HCT116 (cell line): Measurements from ENCODE around the gene PRAME. TPM values are rescaled to one million over a fixed set of nuclear protein-coding genes. Genes with fewer than 3 reads are reported as not detected.

Experiments used
- ATAC-seq: fragments of 200-7000 bp; cut with Tn5 transposase; 2 replicates; pipeline ENCODE4 v1.9.1; 2020; ENCODE audit warnings: mild to moderate bottlenecking, moderate library complexity
- BruUV-seq: library from RNA; stranded (reverse); fragments of 400-500 nt; replicated peaks from 2 replicates; lab custom pipeline; 2021; lab: Mats Ljungman, UMichigan
- CTCF ChIA-PET: fragments of 300-600 bp; sonication (Branson Sonifier 250); formaldehyde crosslinking; loops from one replicate; lab custom pipeline; 2021; ENCODE audit warnings: antibody characterized with exemption; lab: Charles Lee
- POLR2A ChIA-PET: fragments of 300-600, 350-600 bp; sonication (Branson Sonifier 250); formaldehyde crosslinking; loops from one replicate; lab custom pipeline; 2021; ENCODE audit warnings: antibody characterized with exemption; lab: Charles Lee
- RAD21 ChIA-PET, 2 experiments: fragments of 300-600 bp; sonication (Branson Sonifier 250); formaldehyde crosslinking; loops; one replicate each; lab custom pipeline; 2023; ENCODE audit warnings: low total read pairs in 2 of 2; ENCODE audit not compliant: uncharacterized antibody in 2 of 2, unreplicated experiment in 2 of 2, low non-redundant PET in 1 of 2; lab: Charles Lee
- DNase-seq: peaks from one replicate; pipeline ENCODE4 v3.0.0-alpha.2; 2010; ENCODE audit warnings: low read depth, low spot score
- H2AFZ ChIP-seq: fragments of 200-600 bp; shearing (Covaris generic), sonication (generic); 2 replicates; pipeline ENCODE4 v1.6.1; 2017; ENCODE audit warnings: low read depth, mixed run types, mixed read lengths, antibody characterized with exemption, low read length; ENCODE audit not compliant: poor library complexity, severe bottlenecking
- H3K27ac ChIP-seq: 2 replicates; pipeline ENCODE4 v1.5.1; 2012; ENCODE audit warnings: low read depth, low read length
- H3K27me3 ChIP-seq: fragments of 200-600 bp; sonication (generic); 2 replicates; pipeline ENCODE4 v1.6.1; 2016; ENCODE audit warnings: mixed run types, low read length, mixed read lengths; ENCODE audit not compliant: insufficient read depth
- H3K36me3 ChIP-seq, 2 experiments: fragments of 200-500 bp in 1 of 2; fragments of 200-600 bp in 1 of 2; sonication (Bioruptor generic) in 1 of 2; sonication (generic) in 1 of 2; 2 replicates each; pipeline versions ENCODE4 v1.5.1 to v1.6.1; 2014 to 2016; ENCODE audit warnings: low read length in 2 of 2, inconsistent platforms in 1 of 2, mixed read lengths in 1 of 2, mixed run types in 1 of 2; ENCODE audit not compliant: insufficient read depth in 2 of 2, control insufficient read depth in 1 of 2
- H3K4me1 ChIP-seq, 2 experiments: fragments of 200-600 bp in 1 of 2; sonication (generic) in 1 of 2; 2 replicates each; pipeline versions ENCODE4 v1.5.1 to v1.6.1; 2012 to 2017; ENCODE audit warnings: low read length in 2 of 2, inconsistent platforms in 1 of 2, mild to moderate bottlenecking in 1 of 2, mixed read lengths in 1 of 2, mixed run types in 1 of 2, moderate library complexity in 1 of 2; ENCODE audit not compliant: insufficient read depth in 2 of 2, control insufficient read depth in 1 of 2
- H3K4me2 ChIP-seq: fragments of 200-600 bp; sonication (generic); 2 replicates; pipeline ENCODE4 v1.6.1; 2017; ENCODE audit warnings: mixed run types, low read length, mixed read lengths
- H3K4me3 ChIP-seq, 2 experiments: fragments of 200-600 bp in 1 of 2; sonication (generic) in 1 of 2; replicated peaks in 1 of 2; 2 replicates each; pipeline ENCODE4 v1.5.1; 2011 to 2016; ENCODE audit warnings: low read length in 2 of 2, control low read depth in 1 of 2, low read depth in 1 of 2, mild to moderate bottlenecking in 1 of 2, mixed read lengths in 1 of 2, mixed run types in 1 of 2
- H3K79me2 ChIP-seq: fragments of 200-600 bp; sonication (generic); 2 replicates; pipeline ENCODE4 v1.6.1; 2017; ENCODE audit warnings: mild to moderate bottlenecking, mixed run types, low read length, moderate library complexity, mixed read lengths; ENCODE audit not compliant: insufficient read depth
- H3K9ac ChIP-seq: fragments of 200-600 bp; sonication (generic); 2 replicates; pipeline ENCODE4 v1.6.1; 2016; ENCODE audit warnings: low read length, mixed read lengths
- H3K9me2 ChIP-seq: fragments of 200-600 bp; sonication (generic), shearing (Covaris generic); 2 replicates; pipeline ENCODE4 v1.6.1; 2017; ENCODE audit warnings: mixed run types, mild to moderate bottlenecking, moderate library complexity; ENCODE audit not compliant: insufficient read depth
- H3K9me3 ChIP-seq, 2 experiments: fragments of 200-500 bp in 1 of 2; fragments of 200-600 bp in 1 of 2; sonication (Bioruptor generic) in 1 of 2; sonication (generic) in 1 of 2; 2 replicates each; pipeline ENCODE4 v1.6.1; 2014 to 2017; ENCODE audit warnings: low read length in 2 of 2, mixed read lengths in 2 of 2, inconsistent platforms in 1 of 2, low read depth in 1 of 2, mild to moderate bottlenecking in 1 of 2, mixed run types in 1 of 2, moderate library complexity in 1 of 2; ENCODE audit not compliant: control insufficient read depth in 1 of 2, insufficient read depth in 1 of 2
- H4K20me1 ChIP-seq: fragments of 200-600 bp; sonication (generic), shearing (Covaris generic); 2 replicates; pipeline ENCODE4 v1.6.1; 2017; ENCODE audit warnings: mixed run types, mild to moderate bottlenecking, moderate library complexity; ENCODE audit not compliant: insufficient read depth
- ATF3 ChIP-seq: IDR thresholded peaks from 2 replicates; pipeline ENCODE4 v1.6.1; 2012
- CTCF ChIP-seq, 3 experiments: fragments of 200-600 bp in 1 of 3; sonication (generic) in 1 of 3; IDR thresholded peaks in 2 of 3; conservative IDR thresholded peaks in 1 of 3; 2 replicates each; pipeline ENCODE4 v1.5.1; 2012 to 2017; ENCODE audit warnings: low read depth in 2 of 3, low read length in 2 of 3, antibody characterized with exemption in 1 of 3, borderline replicate concordance in 1 of 3, control low read depth in 1 of 3, mild to moderate bottlenecking in 1 of 3, mixed read lengths in 1 of 3, mixed run types in 1 of 3, moderate library complexity in 1 of 3; ENCODE audit not compliant: insufficient read depth in 1 of 3
- ELF1 ChIP-seq: IDR thresholded peaks from 2 replicates; pipeline ENCODE4 v1.6.1; 2012; ENCODE audit warnings: low read depth, borderline replicate concordance
- EZH2 ChIP-seq: fragments of 200-600 bp; sonication (generic); IDR thresholded peaks from 2 replicates; pipeline ENCODE4 v1.6.1; 2017; ENCODE audit warnings: antibody characterized with exemption, mixed run types
- FOSL1 ChIP-seq: IDR thresholded peaks from 2 replicates; pipeline ENCODE4 v1.6.1; 2012; ENCODE audit warnings: low read depth
- JUND ChIP-seq: IDR thresholded peaks from 2 replicates; pipeline ENCODE4 v1.6.1; 2012
- POLR2A ChIP-seq: IDR thresholded peaks from 2 replicates; pipeline ENCODE4 v1.7.0; 2011; ENCODE audit warnings: borderline replicate concordance; ENCODE audit not compliant: insufficient read depth, insufficient read length; ENCODE audit errors: extremely low read depth
- REST ChIP-seq: IDR thresholded peaks from 2 replicates; pipeline ENCODE4 v1.6.1; 2012; ENCODE audit warnings: low read depth
- SIN3A ChIP-seq: IDR thresholded peaks from 2 replicates; pipeline ENCODE4 v1.6.1; 2012; ENCODE audit warnings: low read depth
- SP1 ChIP-seq: IDR thresholded peaks from 2 replicates; pipeline ENCODE4 v1.6.1; 2012; ENCODE audit warnings: low read depth
- SRF ChIP-seq: IDR thresholded peaks from 2 replicates; pipeline ENCODE4 v1.6.1; 2012; ENCODE audit warnings: low read depth
- YY1 ChIP-seq: IDR thresholded peaks from 2 replicates; pipeline ENCODE4 v1.6.1; 2011; ENCODE audit warnings: low read length, low read depth, moderate library complexity, mild to moderate bottlenecking; ENCODE audit not compliant: insufficient replicate concordance; ENCODE audit errors: extremely low read depth
- ZBTB33 ChIP-seq: IDR thresholded peaks from 2 replicates; pipeline ENCODE4 v1.6.1; 2011; ENCODE audit warnings: mild to moderate bottlenecking, low read length, moderate library complexity; ENCODE audit not compliant: insufficient replicate concordance; ENCODE audit errors: extremely low read depth
- intact Hi-C: fragments of 100-400 bp; cut with micrococcal nuclease; formaldehyde crosslinking; loops from 2 replicates; pipeline ENCODE4 v1.10.0; 2022
- total RNA-seq: library from RNA; stranded (reverse); gene quantifications from one replicate; pipeline ENCODE4 v1.2.1, GENCODE V29; 2021; ENCODE audit not compliant: unreplicated experiment

Gene PRAME
- total RNA-seq, 1 experiment from 2014 or later, result 28.4 TPM

- TF ChIP-seq REST (no peak), JUND (no peak), SIN3A (no peak)
Measured at GRCh38 chr22:22553141-22553540, 5.9 kb downstream of the PRAME start (continued).

- H3K9ac ChIP-seq, result no peak overlapping the region
- BruUV-seq, result no TSS peak
- RAD21 ChIA-PET, result no interaction called here
- intact Hi-C loops, result no loop called here
- peaks cover 3 to 9% of the 10 kb centered on the region in 2 experiments; a peak in 1 of 4 replicates for H3K36me3 ChIP-seq
- no peak overlapping the region for H2AFZ ChIP-seq
- H3K27me3 ChIP-seq, result no peaks in the 10 kb centered on the region
- ATAC-seq (no peak), DNase-seq (no peak)
- POLR2A ChIA-PET, result no interaction called here
- H3K27ac ChIP-seq, result no peak overlapping the region
- no peaks in the 10 kb centered on the region for H4K20me1 ChIP-seq
- H3K4me2 ChIP-seq, result no peak overlapping the region
- TF ChIP-seq ZBTB33, result no peak
- no peak for TF ChIP-seq YY1
- no peak for TF ChIP-seq ELF1
- no peak for TF ChIP-seq SP1
- TF ChIP-seq JUND, result no peak
- no peak for TF ChIP-seq SRF
- TF ChIP-seq REST, result no peak
- no peak for TF ChIP-seq FOSL1
- TF ChIP-seq CTCF (IDR thresholded peaks at IDR 0.05 in 2 of 3, conservative IDR thresholded peaks at IDR 0.05 in 1 of 3; ENCODE audit: borderline replicate concordance in 1 of 3, insufficient read depth in 1 of 3, low read depth in 2 of 3, low read length in 2 of 3), result no peak
- no peak for TF ChIP-seq POLR2A
- no peak for TF ChIP-seq ATF3
- no peak for TF ChIP-seq EZH2
- H3K79me2 ChIP-seq, result no peaks in the 10 kb centered on the region
- H3K9me2 ChIP-seq, result no peaks in the 10 kb centered on the region
- no peaks in the 10 kb centered on the region for H3K4me1 ChIP-seq
- no peak overlapping the region for H3K4me3 ChIP-seq
- CTCF ChIA-PET, result interaction anchor here (0.9 to 1.2 kb wide), 2 partner anchors 89 to 130 kb away, joined by 4 read pairs; no protein-coding TSS in a partner anchor
- no peaks in the 10 kb centered on the region for H3K9me3 ChIP-seq
Measured at GRCh38 chr22:22552630-22553029, 6.4 kb downstream of the PRAME start.
